ENCODE data around the gene OLA1.

The OLA1 gene

GRCh38 chr2:174035117-174035635 is 213.2 kb downstream of the OLA1 start:
- H3K4me3 ChIP-seq (ENCODE audit: low read depth, low read length), result no peak overlapping the region
- DNase-seq (ENCODE audit: low read depth), result no peak
- TF ChIP-seq CTCF (IDR thresholded peaks at IDR 0.05; ENCODE audit: insufficient read depth, low read depth, low read length, missing control alignments), result no peak

GRCh38 chr2:174033163-174033550 is 215.2 kb downstream of the OLA1 start:
- H3K4me3 ChIP-seq (ENCODE audit: low read depth, low read length), result no peak overlapping the region
- no peak for TF ChIP-seq CTCF (IDR thresholded peaks at IDR 0.05; ENCODE audit: insufficient read depth, low read depth, low read length, missing control alignments)
- DNase-seq (ENCODE audit: low read depth), result no peak

- no peak for DNase-seq (ENCODE audit: low read depth)
- no peak overlapping the region for H3K4me3 ChIP-seq (ENCODE audit: low read depth, low read length)
- TF ChIP-seq CTCF (IDR thresholded peaks at IDR 0.05; ENCODE audit: insufficient read depth, low read depth, low read length, missing control alignments), result no peak
These were observed 217.1 kb downstream of the OLA1 start for GRCh38 chr2:174031226-174031625.

GRCh38 chr2:174028935-174029334 is 219.4 kb downstream of the OLA1 start:
- TF ChIP-seq CTCF (IDR thresholded peaks at IDR 0.05; ENCODE audit: insufficient read depth, low read depth, low read length, missing control alignments), result no peak
- no peak for DNase-seq (ENCODE audit: low read depth)
- no peak overlapping the region for H3K4me3 ChIP-seq (ENCODE audit: low read depth, low read length)

GRCh38 chr2:174027956-174028355 is 220.4 kb downstream of the OLA1 start:
- DNase-seq (ENCODE audit: low read depth), result no peak
- no peak overlapping the region for H3K4me3 ChIP-seq (ENCODE audit: low read depth, low read length)
- no peak for TF ChIP-seq CTCF (IDR thresholded peaks at IDR 0.05; ENCODE audit: insufficient read depth, low read depth, low read length, missing control alignments)

GRCh38 chr2:174026122-174026845 is 222.0 kb downstream of the OLA1 start:
- H3K4me3 ChIP-seq (ENCODE audit: low read depth, low read length), result no peak overlapping the region
- DNase-seq (ENCODE audit: low read depth), result no peak
- TF ChIP-seq CTCF (IDR thresholded peaks at IDR 0.05; ENCODE audit: insufficient read depth, low read depth, low read length, missing control alignments), result no peak

All from GM12865 (cell line).